Body of pancreas (tissue), 4 donors: ENCODE measurements around the gene HECW1.

Experiments
- CTCF ChIP-seq, 7 experiments: fragments of 450-650 bp in 4 of 7; fragments of 200-600 bp in 3 of 7; sonication (generic) in 3 of 7; IDR thresholded peaks; one replicate each; pipeline ENCODE4 v1.5.1; 2016 to 2019; ENCODE audit warnings: antibody characterized with exemption in 7 of 7
- POLR2A ChIP-seq, 3 donors: fragments of 450-650 bp; IDR thresholded peaks; one replicate each; pipeline ENCODE4 v1.6.1; 2016; ENCODE audit warnings: antibody characterized with exemption in 3 of 3, mild to moderate bottlenecking in 2 of 3

- TF ChIP-seq CTCF (IDR thresholded peaks at IDR 0.05) (no peak), POLR2A (IDR thresholded peaks at IDR 0.05) (no peak)
These were observed 95.8 kb downstream of the HECW1 start for GRCh38 chr7:43208242-43208641.
